ENCODE measurements around the gene ADGRF1. TPM values are rescaled to one million over a fixed set of nuclear protein-coding genes. Genes with fewer than 3 reads are reported as not detected.

ADGRF1 gene
- total RNA-seq, 2 experiments from 2014 or later, result not detected

GRCh38 chr6:47029865-47030561 is 12.1 kb downstream of the ADGRF1 start:
- intact Hi-C loops (cut with micrococcal nuclease), result no loop called here

GRCh38 chr6:47028835-47029360 is 13.2 kb downstream of the ADGRF1 start:
- H3K4me3 Mint-ChIP-seq, result no peak overlapping the region
- CTCF ChIA-PET, result interaction anchor here (0.6 to 0.7 kb wide), 2 partner anchors 76 to 118 kb away, joined by 4 to 5 read pairs; no protein-coding TSS in a partner anchor
- no peak for DNase-seq
- H3K36me3 Mint-ChIP-seq (ENCODE audit: low read depth), result no peaks in the 10 kb centered on the region
- peaks cover 4% of the 10 kb centered on the region for H3K27me3 Mint-ChIP-seq (ENCODE audit: low read depth)
- no peak overlapping the region for H3K27ac Mint-ChIP-seq
- no peaks in the 10 kb centered on the region for H3K9me3 Mint-ChIP-seq
- intact Hi-C loops (cut with micrococcal nuclease), result no loop called here
- no peaks in the 10 kb centered on the region for H3K4me1 Mint-ChIP-seq (ENCODE audit: low read depth)

More at GRCh38 chr6:47029865-47030561, 12.1 kb downstream of the ADGRF1 start:
- H3K27ac Mint-ChIP-seq, result no peak overlapping the region
- H3K4me1 Mint-ChIP-seq (ENCODE audit: low read depth), result no peaks in the 10 kb centered on the region
- no peaks in the 10 kb centered on the region for H3K9me3 Mint-ChIP-seq
- peaks cover 6% of the 10 kb centered on the region for H3K27me3 Mint-ChIP-seq (ENCODE audit: low read depth)
- DNase-seq, result no peak
- CTCF ChIA-PET, result no interaction called here
- no peaks in the 10 kb centered on the region for H3K36me3 Mint-ChIP-seq (ENCODE audit: low read depth)
- H3K4me3 Mint-ChIP-seq, result no peak overlapping the region

DNA sequence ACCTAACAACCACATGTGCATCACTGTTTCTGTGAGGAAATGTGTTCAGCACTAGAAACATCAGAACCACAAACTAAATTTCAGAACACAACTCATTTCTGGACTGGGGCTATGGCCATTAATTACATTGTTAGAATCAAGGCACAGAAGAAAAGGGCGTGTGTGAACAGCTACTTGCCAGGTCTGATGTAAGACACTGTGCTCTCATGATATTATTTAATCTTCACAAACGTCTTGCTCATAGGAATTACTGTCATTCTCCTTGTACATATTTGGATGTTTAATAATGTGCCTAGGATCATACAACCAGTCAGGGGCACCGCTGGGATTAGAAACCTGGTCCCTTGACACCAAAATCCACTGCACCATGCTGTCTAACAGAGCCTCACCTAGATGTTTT is 14.8 kb downstream of the ADGRF1 start:
- intact Hi-C loops (cut with micrococcal nuclease), result no loop called here
- Mint-ChIP-seq H3K36me3 (ENCODE audit: low read depth) (no peaks in the 10 kb centered on the region), H3K27me3 (ENCODE audit: low read depth) (no peaks in the 10 kb centered on the region), H3K27ac (no peak overlapping the region), H3K9me3 (no peaks in the 10 kb centered on the region), H3K4me3 (no peak overlapping the region), H3K4me1 (ENCODE audit: low read depth) (no peaks in the 10 kb centered on the region)
- DNase-seq, result no peak
- CTCF ChIA-PET, result no interaction called here

DNA sequence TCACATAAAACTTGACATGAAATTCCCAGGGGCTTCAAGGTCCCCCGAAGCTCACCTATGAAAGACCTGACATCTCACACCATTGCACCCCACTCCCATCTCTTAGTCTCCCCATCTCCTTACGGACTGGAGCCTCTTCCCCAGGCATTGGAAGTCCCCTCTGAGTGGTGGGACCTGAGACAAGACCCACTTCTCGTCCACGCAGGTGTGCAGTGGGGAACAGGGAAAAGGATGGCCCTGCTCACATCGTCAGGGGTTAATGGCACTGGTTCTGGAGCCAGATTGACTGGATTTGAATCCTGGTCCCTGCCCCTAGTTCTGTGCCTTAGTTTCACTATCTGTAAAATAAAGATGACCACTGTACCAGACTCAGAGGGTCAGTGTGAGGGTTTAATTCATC is 15.5 kb downstream of the ADGRF1 start:
- H3K4me1 Mint-ChIP-seq (ENCODE audit: low read depth), result no peaks in the 10 kb centered on the region
- H3K27ac Mint-ChIP-seq, result no peak overlapping the region
- no peaks in the 10 kb centered on the region for H3K27me3 Mint-ChIP-seq (ENCODE audit: low read depth)
- intact Hi-C loops (cut with micrococcal nuclease), result no loop called here
- H3K36me3 Mint-ChIP-seq (ENCODE audit: low read depth), result no peaks in the 10 kb centered on the region
- no peak for DNase-seq
- CTCF ChIA-PET, result no interaction called here
- H3K9me3 Mint-ChIP-seq, result no peaks in the 10 kb centered on the region
- no peak overlapping the region for H3K4me3 Mint-ChIP-seq

DNA sequence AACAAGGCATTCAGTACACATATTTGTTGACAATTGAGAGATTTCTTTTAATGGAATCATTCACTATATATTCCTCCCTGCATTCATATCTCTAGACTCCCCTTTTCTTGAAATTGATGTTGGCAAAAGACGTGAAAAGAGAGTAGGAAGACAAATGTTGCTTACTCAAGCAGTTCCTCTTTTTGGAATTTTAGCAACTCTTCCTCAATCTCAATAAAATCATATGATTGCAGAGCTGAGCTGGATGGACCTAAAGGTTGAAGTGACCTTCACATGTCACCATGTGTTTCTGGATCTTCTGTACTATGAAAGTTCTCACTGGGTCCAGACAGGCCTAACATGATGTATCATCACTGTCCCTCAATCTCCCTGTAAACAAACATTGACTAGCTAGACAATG is 18.6 kb downstream of the ADGRF1 start:
- Mint-ChIP-seq H3K4me1 (ENCODE audit: low read depth) (no peaks in the 10 kb centered on the region), H3K9me3 (no peaks in the 10 kb centered on the region), H3K27ac (no peak overlapping the region), H3K27me3 (ENCODE audit: low read depth) (no peaks in the 10 kb centered on the region), H3K36me3 (ENCODE audit: low read depth) (no peaks in the 10 kb centered on the region), H3K4me3 (no peak overlapping the region)
- DNase-seq, result no peak
- intact Hi-C loops (cut with micrococcal nuclease), result no loop called here
- CTCF ChIA-PET, result interaction anchor here (1.3 kb wide), 1 partner anchor 23 kb away, joined by 6 read pairs; no protein-coding TSS in a partner anchor

- CTCF ChIA-PET, result no interaction called here
- intact Hi-C loops (cut with micrococcal nuclease), result no loop called here
- Mint-ChIP-seq H3K27ac (no peak overlapping the region), H3K4me3 (no peak overlapping the region), H3K36me3 (ENCODE audit: low read depth) (no peaks in the 10 kb centered on the region), H3K27me3 (ENCODE audit: low read depth) (no peaks in the 10 kb centered on the region), H3K9me3 (no peaks in the 10 kb centered on the region), H3K4me1 (ENCODE audit: low read depth) (no peaks in the 10 kb centered on the region)
- DNase-seq, result no peak
These were observed 19.9 kb downstream of the ADGRF1 start for GRCh38 chr6:47022191-47022590.

- Mint-ChIP-seq H3K4me3 (no peak overlapping the region), H3K36me3 (ENCODE audit: low read depth) (no peaks in the 10 kb centered on the region), H3K27ac (no peak overlapping the region), H3K27me3 (ENCODE audit: low read depth) (no peaks in the 10 kb centered on the region), H3K9me3 (no peaks in the 10 kb centered on the region), H3K4me1 (ENCODE audit: low read depth) (no peaks in the 10 kb centered on the region)
- intact Hi-C loops (cut with micrococcal nuclease), result no loop called here
- CTCF ChIA-PET, result no interaction called here
- DNase-seq, result no peak
These were observed 22.2 kb downstream of the ADGRF1 start for GRCh38 chr6:47019941-47020340.

- no peak for DNase-seq
- no peaks in the 10 kb centered on the region for H3K36me3 Mint-ChIP-seq (ENCODE audit: low read depth)
- H3K9me3 Mint-ChIP-seq, result no peaks in the 10 kb centered on the region
- H3K4me1 Mint-ChIP-seq (ENCODE audit: low read depth), result no peaks in the 10 kb centered on the region
- no peak overlapping the region for H3K27ac Mint-ChIP-seq
- no peaks in the 10 kb centered on the region for H3K27me3 Mint-ChIP-seq (ENCODE audit: low read depth)
- H3K4me3 Mint-ChIP-seq, result no peak overlapping the region
- intact Hi-C loops (cut with micrococcal nuclease), result no loop called here
- CTCF ChIA-PET, result no interaction called here
These were observed 25.2 kb downstream of the ADGRF1 start for GRCh38 chr6:47016909-47017308.

GRCh38 chr6:47016261-47016660 is 25.9 kb downstream of the ADGRF1 start:
- CTCF ChIA-PET, result no interaction called here
- H3K4me3 Mint-ChIP-seq, result no peak overlapping the region
- no peaks in the 10 kb centered on the region for H3K4me1 Mint-ChIP-seq (ENCODE audit: low read depth)
- no peaks in the 10 kb centered on the region for H3K27me3 Mint-ChIP-seq (ENCODE audit: low read depth)
- no peaks in the 10 kb centered on the region for H3K36me3 Mint-ChIP-seq (ENCODE audit: low read depth)
- H3K27ac Mint-ChIP-seq, result no peak overlapping the region
- DNase-seq, result no peak
- H3K9me3 Mint-ChIP-seq, result no peaks in the 10 kb centered on the region
- intact Hi-C loops (cut with micrococcal nuclease), result no loop called here

- Mint-ChIP-seq H3K4me3 (no peak overlapping the region), H3K36me3 (ENCODE audit: low read depth) (no peaks in the 10 kb centered on the region), H3K9me3 (no peaks in the 10 kb centered on the region), H3K27ac (no peak overlapping the region), H3K4me1 (ENCODE audit: low read depth) (no peaks in the 10 kb centered on the region), H3K27me3 (ENCODE audit: low read depth) (peaks cover under 1% of the 10 kb centered on the region)
- DNase-seq, result no peak
- CTCF ChIA-PET, result no interaction called here
- intact Hi-C loops (cut with micrococcal nuclease), result no loop called here
These were observed 27.7 kb downstream of the ADGRF1 start for GRCh38 chr6:47014401-47014800.

DNA sequence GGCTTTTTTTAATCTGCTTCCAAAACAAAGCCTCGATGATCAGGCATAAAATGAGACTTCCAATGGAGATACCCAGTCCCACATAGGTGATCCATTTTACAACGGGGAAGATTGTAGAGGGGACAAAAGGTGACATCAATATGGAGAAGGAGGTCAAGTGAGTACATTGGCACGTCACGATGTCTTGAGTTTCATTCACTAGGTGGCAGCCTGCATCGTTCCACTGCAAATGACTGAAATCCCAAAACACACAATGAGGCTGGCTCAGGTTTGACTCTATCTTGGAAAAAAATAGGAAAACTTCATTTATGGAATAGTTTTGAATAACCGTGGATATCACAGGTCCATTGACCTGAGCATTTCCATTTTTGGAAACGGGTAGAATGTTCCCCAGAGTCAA is 32.5 kb downstream of the ADGRF1 start:
- no peak for DNase-seq
- Mint-ChIP-seq H3K4me1 (ENCODE audit: low read depth) (no peaks in the 10 kb centered on the region), H3K9me3 (no peaks in the 10 kb centered on the region), H3K36me3 (ENCODE audit: low read depth) (no peaks in the 10 kb centered on the region), H3K4me3 (no peak overlapping the region), H3K27me3 (ENCODE audit: low read depth) (peaks cover 5% of the 10 kb centered on the region), H3K27ac (no peak overlapping the region)
- CTCF ChIA-PET, result no interaction called here
- intact Hi-C loops (cut with micrococcal nuclease), result no loop called here

GRCh38 chr6:47008397-47008763 is 33.8 kb downstream of the ADGRF1 start:
- intact Hi-C loops (cut with micrococcal nuclease), result no loop called here
- no peak for DNase-seq
- Mint-ChIP-seq H3K4me3 (no peak overlapping the region), H3K9me3 (no peaks in the 10 kb centered on the region), H3K36me3 (ENCODE audit: low read depth) (no peaks in the 10 kb centered on the region), H3K27me3 (ENCODE audit: low read depth) (peaks cover 11% of the 10 kb centered on the region), H3K27ac (no peak overlapping the region), H3K4me1 (ENCODE audit: low read depth) (no peaks in the 10 kb centered on the region)
- CTCF ChIA-PET, result no interaction called here

GRCh38 chr6:47007657-47008396 is 34.3 kb downstream of the ADGRF1 start:
- no peaks in the 10 kb centered on the region for H3K4me1 Mint-ChIP-seq (ENCODE audit: low read depth)
- H3K27ac Mint-ChIP-seq, result no peak overlapping the region
- CTCF ChIA-PET, result no interaction called here
- no peak for DNase-seq
- H3K9me3 Mint-ChIP-seq, result no peaks in the 10 kb centered on the region
- no peaks in the 10 kb centered on the region for H3K36me3 Mint-ChIP-seq (ENCODE audit: low read depth)
- H3K27me3 Mint-ChIP-seq (ENCODE audit: low read depth), result peaks cover 14% of the 10 kb centered on the region
- intact Hi-C loops (cut with micrococcal nuclease), result no loop called here
- no peak overlapping the region for H3K4me3 Mint-ChIP-seq
